ENCODE measurements around the gene RPL27A. TPM values are rescaled to one million over a fixed set of nuclear protein-coding genes. Genes with fewer than 3 reads are reported as not detected.
A peak's percentile ranks its signal among the peaks of the same experiment; 100 is the strongest.

The RPL27A gene
- polyA plus RNA-seq, 1 experiment: 988 TPM

- POLR2A ChIA-PET: no interaction called here
- Histone ChIP-seq H3K36me3 (ENCODE audit: control insufficient read depth, insufficient read depth, low read length) (peaks cover 29% of the 10 kb centered on the region), H3K27me3 (ENCODE audit: control insufficient read depth, insufficient read depth, low read length) (no peaks in the 10 kb centered on the region), H3K4me3 (ENCODE audit: low read depth, low read length) (no peak overlapping the region)
- no peak for TF ChIP-seq CTCF (IDR thresholded peaks at IDR 0.05; ENCODE audit: insufficient read depth, low read depth, low read length)
- no peak for DNase-seq (ENCODE audit: low read depth)
- CTCF ChIA-PET: interaction anchor here (0.7 to 1.9 kb wide), 4 partner anchors 10 to 19 kb away, joined by 3 to 5 read pairs (median 3); no protein-coding TSS in a partner anchor
These were observed 48.1 kb downstream of the RPL27A start for GRCh38 chr11:8730697-8731020.

GRCh38 chr11:8731647-8732323 lies 49.2 kb downstream of the RPL27A start:
- peaks cover 30% of the 10 kb centered on the region for H3K36me3 ChIP-seq (ENCODE audit: control insufficient read depth, insufficient read depth, low read length)
- ChIA-PET CTCF (interaction anchor here (0.8 to 1.1 kb wide), 3 partner anchors 12 to 23 kb away, joined by 3 to 5 read pairs (median 3); no protein-coding TSS in a partner anchor), POLR2A (interaction anchor here (1.4 kb wide), 1 partner anchor 12 kb away, joined by 6 read pairs; no protein-coding TSS in a partner anchor)
- DNase-seq (ENCODE audit: low read depth): no peak
- no peak for TF ChIP-seq CTCF (IDR thresholded peaks at IDR 0.05; ENCODE audit: insufficient read depth, low read depth, low read length)
- H3K27me3 ChIP-seq (ENCODE audit: control insufficient read depth, insufficient read depth, low read length): no peaks in the 10 kb centered on the region
- H3K4me3 ChIP-seq (ENCODE audit: low read depth, low read length): no peak overlapping the region

GRCh38 chr11:8732324-8732670 lies 49.7 kb downstream of the RPL27A start:
- H3K27me3 ChIP-seq (ENCODE audit: control insufficient read depth, insufficient read depth, low read length): no peaks in the 10 kb centered on the region
- ChIA-PET CTCF (interaction anchor here (0.8 to 1.0 kb wide), 2 partner anchors 12 to 23 kb away, joined by 3 to 5 read pairs; no protein-coding TSS in a partner anchor), POLR2A (interaction anchor here (0.9 to 1.4 kb wide), 2 partner anchors 11 to 13 kb away, joined by 4 to 6 read pairs; no protein-coding TSS in a partner anchor)
- no peak for TF ChIP-seq CTCF (IDR thresholded peaks at IDR 0.05; ENCODE audit: insufficient read depth, low read depth, low read length)
- H3K36me3 ChIP-seq (ENCODE audit: control insufficient read depth, insufficient read depth, low read length): peaks cover 30% of the 10 kb centered on the region
- no peak overlapping the region for H3K4me3 ChIP-seq (ENCODE audit: low read depth, low read length)
- no peak for DNase-seq (ENCODE audit: low read depth)

GRCh38 chr11:8732748-8733241 lies 50.2 kb downstream of the RPL27A start:
- DNase-seq (ENCODE audit: low read depth): peak; percentile 58
- CTCF ChIA-PET: interaction anchor here (0.8 to 1.0 kb wide), 2 partner anchors 13 to 24 kb away, joined by 3 to 5 read pairs; no protein-coding TSS in a partner anchor
- Histone ChIP-seq H3K4me3 (ENCODE audit: low read depth, low read length) (no peak overlapping the region), H3K27me3 (ENCODE audit: control insufficient read depth, insufficient read depth, low read length) (no peaks in the 10 kb centered on the region), H3K36me3 (ENCODE audit: control insufficient read depth, insufficient read depth, low read length) (peaks cover 30% of the 10 kb centered on the region)
- no peak for TF ChIP-seq CTCF (IDR thresholded peaks at IDR 0.05; ENCODE audit: insufficient read depth, low read depth, low read length)
- POLR2A ChIA-PET: interaction anchor here (0.9 to 1.4 kb wide), 2 partner anchors 11 to 13 kb away, joined by 4 to 6 read pairs; no protein-coding TSS in a partner anchor

GRCh38 chr11:8733852-8734251 lies 51.3 kb downstream of the RPL27A start:
- ChIA-PET POLR2A (no interaction called here), CTCF (interaction anchor here (0.6 kb wide), 1 partner anchor 134 kb away, joined by 5 read pairs; no protein-coding TSS in a partner anchor)
- no peaks in the 10 kb centered on the region for H3K27me3 ChIP-seq (ENCODE audit: control insufficient read depth, insufficient read depth, low read length)
- H3K36me3 ChIP-seq (ENCODE audit: control insufficient read depth, insufficient read depth, low read length): peaks cover 35% of the 10 kb centered on the region
- DNase-seq (ENCODE audit: low read depth): no peak
- TF ChIP-seq CTCF (IDR thresholded peaks at IDR 0.05; ENCODE audit: insufficient read depth, low read depth, low read length): no peak
- no peak overlapping the region for H3K4me3 ChIP-seq (ENCODE audit: low read depth, low read length)
